Natural killer cell (primary cell): Measurements from ENCODE around the gene TRUB2. TPM values are rescaled to one million over a fixed set of nuclear protein-coding genes. Genes with fewer than 3 reads are reported as not detected.
A peak's percentile ranks its signal among the peaks of the same experiment; 100 is the strongest.

Experiments
- ATAC-seq, 3 donors: fragments of 150-1000 bp in 2 of 3; fragments of 200-7000 bp in 1 of 3; cut with Tn5 transposase; 1 replicate in 1 of 3; 2 replicates in 2 of 3; pipeline ENCODE4 v1.10.0; 2021; ENCODE audit warnings: mild to moderate bottlenecking in 2 of 3, moderate library complexity in 2 of 3
- DNase-seq, 2 donors: peaks; one replicate each; pipeline versions ENCODE4 v3.0.0 to v3.0.0-alpha.2; 2013 to 2021; ENCODE audit warnings: mixed read lengths in 1 of 2
- H3K27ac ChIP-seq: one replicate; pipeline ENCODE4 v1.5.1; 2013; ENCODE audit warnings: mild to moderate bottlenecking, low read length
- H3K27me3 ChIP-seq: one replicate; pipeline ENCODE4 v1.6.1; 2013; ENCODE audit warnings: low read length; ENCODE audit not compliant: control insufficient read depth, insufficient read depth
- H3K36me3 ChIP-seq: one replicate; pipeline ENCODE4 v1.6.1; 2013; ENCODE audit warnings: low read length; ENCODE audit not compliant: control insufficient read depth, insufficient read depth
- H3K4me1 ChIP-seq: one replicate; pipeline ENCODE4 v1.6.1; 2013; ENCODE audit warnings: low read length; ENCODE audit not compliant: control insufficient read depth, insufficient read depth
- H3K4me3 ChIP-seq: one replicate; pipeline ENCODE4 v1.5.1; 2013; ENCODE audit warnings: low read length
- H3K9me3 ChIP-seq: one replicate; pipeline ENCODE4 v1.6.1; 2013; ENCODE audit warnings: low read length; ENCODE audit not compliant: control insufficient read depth, insufficient read depth
- H3K27ac Mint-ChIP-seq, 2 donors: one replicate each; pipeline ENCODE4 v1.8.0; 2022; ENCODE audit warnings: mild to moderate bottlenecking in 2 of 2, mixed read lengths in 2 of 2, moderate library complexity in 1 of 2
- H3K27me3 Mint-ChIP-seq, 2 donors: one replicate each; pipeline ENCODE4 v1.8.0; 2022; ENCODE audit warnings: low read depth in 2 of 2, mixed read lengths in 2 of 2
- H3K36me3 Mint-ChIP-seq: one replicate; pipeline ENCODE4 v1.8.0; 2022; ENCODE audit warnings: mixed read lengths
- H3K4me1 Mint-ChIP-seq, 2 donors: one replicate each; pipeline ENCODE4 v1.8.0; 2022; ENCODE audit warnings: mixed read lengths in 2 of 2
- H3K4me3 Mint-ChIP-seq: one replicate; pipeline ENCODE4 v1.8.0; 2022; ENCODE audit warnings: mild to moderate bottlenecking, moderate library complexity, mixed read lengths
- H3K9me3 Mint-ChIP-seq, 2 donors: one replicate each; pipeline ENCODE4 v1.8.0; 2022; ENCODE audit warnings: mixed read lengths in 2 of 2
- WGBS: methylation state at CpG from one replicate; pipeline ENCODE4 v1.1.7; 2013; ENCODE audit warnings: missing lambda C conversion rate; ENCODE audit not compliant: insufficient coverage; 5-methylcytosine and 5-hydroxymethylcytosine counted together
- intact Hi-C: fragments of 100-400 bp; cut with micrococcal nuclease; formaldehyde crosslinking; loops from one replicate; pipeline ENCODE4 v1.14.2; 2022
- total RNA-seq, 4 donors: library from RNA; stranded (reverse); fragments of 120-200 nt in 1 of 4; gene quantifications; one replicate each; pipeline versions ENCODE4 v1.2.3 to v1.2.4, GENCODE V29; 2013 to 2022
- TF ChIP-seq, protein P1 (sequence below): fragments of 200-600 bp; IDR thresholded peaks from one replicate; pipeline ENCODE4 v1.8.0; 2022; ENCODE audit warnings: antibody characterized with exemption

Gene TRUB2
- total RNA-seq, 3 donors from 2014 or later (not counting 1 experiment from before 2014, with no cell fraction given), result 8.8 to 12.0 (median 11.3) TPM

DNA sequence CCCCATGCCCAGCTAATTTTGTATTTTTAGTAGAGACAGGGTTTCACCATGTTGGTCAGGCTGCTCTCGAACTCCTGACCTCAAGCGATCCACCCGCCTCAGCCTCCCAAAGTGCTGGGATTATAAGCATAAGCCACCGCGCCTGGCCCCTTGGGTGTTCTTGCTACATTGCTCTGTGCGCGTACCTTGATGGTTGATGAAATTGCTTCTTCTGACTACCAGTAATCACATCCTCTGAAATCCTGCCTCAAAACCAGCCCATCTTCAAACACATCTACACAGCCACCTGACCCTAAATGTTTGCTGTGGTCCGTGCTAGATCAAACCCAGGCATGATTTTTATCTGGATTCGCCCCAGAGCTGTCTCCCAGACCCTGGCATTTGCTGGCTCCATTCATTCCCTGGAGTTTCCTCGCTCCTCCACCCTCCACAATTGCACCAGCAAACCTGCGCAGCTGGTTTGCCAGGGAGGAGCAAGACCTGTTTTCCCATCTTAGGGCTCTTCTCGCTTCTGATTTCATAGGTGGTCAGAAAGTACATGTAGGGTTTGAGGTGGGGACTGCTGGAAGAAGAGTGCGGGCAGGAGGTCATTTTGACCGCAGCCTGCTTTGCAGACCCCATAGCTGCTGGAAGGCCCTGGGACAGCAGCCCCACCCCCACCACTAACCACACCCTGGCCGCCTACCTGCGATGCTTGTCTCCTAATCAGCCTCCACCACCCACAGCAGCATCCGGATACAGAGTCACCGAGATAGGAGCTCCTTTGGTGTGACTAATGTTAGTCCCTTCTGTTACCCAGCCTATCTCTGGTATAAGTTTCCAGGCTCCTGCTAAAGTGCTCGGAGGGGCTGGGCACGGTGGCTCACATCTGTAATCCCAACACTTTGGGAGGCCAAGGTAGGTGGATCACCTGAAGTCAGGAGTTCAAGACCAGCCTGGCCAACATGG is 23.4 kb downstream of the TRUB2 start:
- Mint-ChIP-seq H3K27ac (no peak overlapping the region), H3K9me3 (no peaks in the 10 kb centered on the region), H3K4me3 (no peak overlapping the region), H3K4me1 (no peaks in the 10 kb centered on the region), H3K27me3 (no peaks in the 10 kb centered on the region), H3K36me3 (no peaks in the 10 kb centered on the region)
- H3K27me3 ChIP-seq, result no peaks in the 10 kb centered on the region
- H3K27ac ChIP-seq, result no peak overlapping the region
- no peaks in the 10 kb centered on the region for H3K36me3 ChIP-seq
- 92% methylated on average over 19 of the region's 20 CpGs for WGBS
- no peak overlapping the region for H3K4me3 ChIP-seq
- peak in 1 of 2 donors; percentile 1 for DNase-seq
- H3K9me3 ChIP-seq, result no peaks in the 10 kb centered on the region
- intact Hi-C loops, result no loop called here
- TF ChIP-seq, protein P1, sequence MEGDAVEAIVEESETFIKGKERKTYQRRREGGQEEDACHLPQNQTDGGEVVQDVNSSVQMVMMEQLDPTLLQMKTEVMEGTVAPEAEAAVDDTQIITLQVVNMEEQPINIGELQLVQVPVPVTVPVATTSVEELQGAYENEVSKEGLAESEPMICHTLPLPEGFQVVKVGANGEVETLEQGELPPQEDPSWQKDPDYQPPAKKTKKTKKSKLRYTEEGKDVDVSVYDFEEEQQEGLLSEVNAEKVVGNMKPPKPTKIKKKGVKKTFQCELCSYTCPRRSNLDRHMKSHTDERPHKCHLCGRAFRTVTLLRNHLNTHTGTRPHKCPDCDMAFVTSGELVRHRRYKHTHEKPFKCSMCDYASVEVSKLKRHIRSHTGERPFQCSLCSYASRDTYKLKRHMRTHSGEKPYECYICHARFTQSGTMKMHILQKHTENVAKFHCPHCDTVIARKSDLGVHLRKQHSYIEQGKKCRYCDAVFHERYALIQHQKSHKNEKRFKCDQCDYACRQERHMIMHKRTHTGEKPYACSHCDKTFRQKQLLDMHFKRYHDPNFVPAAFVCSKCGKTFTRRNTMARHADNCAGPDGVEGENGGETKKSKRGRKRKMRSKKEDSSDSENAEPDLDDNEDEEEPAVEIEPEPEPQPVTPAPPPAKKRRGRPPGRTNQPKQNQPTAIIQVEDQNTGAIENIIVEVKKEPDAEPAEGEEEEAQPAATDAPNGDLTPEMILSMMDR, result no peak
- ATAC-seq, result no peak
- H3K4me1 ChIP-seq, result peaks cover 16% of the 10 kb centered on the region

DNA sequence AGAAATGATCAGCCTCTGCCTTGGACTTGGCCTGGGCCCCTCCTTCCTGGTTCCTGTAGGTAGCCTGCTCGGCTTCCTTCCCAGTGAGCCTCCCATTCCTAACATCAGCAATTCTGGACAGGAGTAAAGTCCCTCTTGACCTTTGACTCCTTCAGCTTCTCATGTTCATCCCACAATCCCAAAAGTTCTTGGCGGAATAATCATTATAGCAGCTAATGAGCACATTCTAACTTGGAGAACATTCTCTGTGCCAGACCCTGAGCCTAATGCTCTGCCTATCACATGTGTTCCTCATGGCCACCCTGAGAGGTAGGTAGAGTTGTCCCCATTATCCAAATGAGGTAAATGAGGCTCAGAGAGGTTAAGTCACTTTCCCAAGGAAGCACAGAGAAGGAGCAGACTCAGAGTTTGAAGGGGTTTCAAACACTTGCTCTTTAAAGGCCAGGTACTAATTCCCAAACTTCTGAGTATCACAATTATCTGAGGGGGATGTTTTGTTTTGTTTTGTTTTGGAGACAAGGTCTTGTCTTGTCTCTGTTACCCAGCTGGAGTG is 24.9 kb downstream of the TRUB2 start:
- H3K27ac ChIP-seq, result no peak overlapping the region
- no peak for DNase-seq
- no peaks in the 10 kb centered on the region for H3K36me3 ChIP-seq
- no peak overlapping the region for H3K27ac Mint-ChIP-seq
- no peaks in the 10 kb centered on the region for H3K27me3 ChIP-seq
- no peaks in the 10 kb centered on the region for H3K27me3 Mint-ChIP-seq
- no peak for ATAC-seq
- 98% methylated on average over 2 of the region's 2 CpGs for WGBS
- H3K4me3 ChIP-seq, result no peak overlapping the region
- TF ChIP-seq, protein P1, result no peak
- H3K4me1 Mint-ChIP-seq, result no peaks in the 10 kb centered on the region
- intact Hi-C loops, result no loop called here
- no peaks in the 10 kb centered on the region for H3K9me3 Mint-ChIP-seq
- no peaks in the 10 kb centered on the region for H3K9me3 ChIP-seq
- H3K4me1 ChIP-seq, result peaks cover 16% of the 10 kb centered on the region
- no peak overlapping the region for H3K4me3 Mint-ChIP-seq
- H3K36me3 Mint-ChIP-seq, result no peaks in the 10 kb centered on the region

DNA sequence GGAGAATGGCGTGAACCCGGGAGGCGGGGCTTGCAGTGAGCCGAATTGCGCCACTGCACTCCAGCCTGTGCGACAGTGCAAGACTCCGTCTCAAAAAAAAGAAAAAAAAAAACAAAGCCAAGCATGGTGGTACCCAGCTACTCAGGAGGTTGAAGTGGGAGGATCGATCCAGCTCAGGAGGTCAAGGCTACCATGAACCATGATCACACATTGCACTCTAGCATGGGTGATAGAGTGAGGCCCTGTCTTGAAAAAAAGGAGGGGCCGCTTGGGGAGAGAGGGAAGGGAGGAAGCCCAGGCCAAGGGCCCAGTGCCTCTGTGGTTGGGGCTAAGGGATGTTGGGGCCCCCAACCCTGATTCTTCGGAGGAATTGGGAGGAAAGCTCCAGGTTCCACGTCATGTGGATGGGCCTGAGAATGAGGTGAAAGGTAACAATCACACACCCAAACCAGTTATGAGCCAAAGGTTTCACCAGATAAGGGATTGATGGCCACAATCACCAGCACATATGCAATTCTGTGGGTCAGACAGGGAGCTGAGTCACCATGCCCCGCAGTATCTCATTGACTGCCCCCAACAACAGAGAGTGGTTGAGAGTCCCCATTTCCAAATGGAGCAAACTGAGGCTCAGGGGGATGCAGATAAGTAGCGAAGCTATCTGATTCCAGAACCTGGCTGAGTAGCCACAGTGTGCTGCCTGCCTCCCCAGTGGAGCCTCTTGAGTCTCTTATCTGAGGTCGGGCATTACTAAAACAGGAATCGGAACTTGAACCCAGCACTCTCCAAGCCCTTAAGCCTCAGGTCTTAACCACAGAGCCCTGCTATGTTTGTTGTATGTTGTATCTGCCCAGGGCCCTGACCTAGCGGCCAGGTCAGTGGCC is 25.7 kb downstream of the TRUB2 start:
- no peaks in the 10 kb centered on the region for H3K9me3 ChIP-seq

More for the DNA sequence above, 25.7 kb downstream of the TRUB2 start:
- Mint-ChIP-seq H3K27ac (no peak overlapping the region), H3K36me3 (no peaks in the 10 kb centered on the region), H3K9me3 (no peaks in the 10 kb centered on the region), H3K4me3 (no peak overlapping the region), H3K4me1 (no peaks in the 10 kb centered on the region), H3K27me3 (no peaks in the 10 kb centered on the region)
- Histone ChIP-seq H3K27ac (no peak overlapping the region), H3K27me3 (no peaks in the 10 kb centered on the region), H3K4me3 (no peak overlapping the region), H3K4me1 (peaks cover 16% of the 10 kb centered on the region), H3K36me3 (no peaks in the 10 kb centered on the region)
- ATAC-seq (no peak), DNase-seq (no peak)
- WGBS, result 91% methylated on average over 14 of the region's 16 CpGs
- intact Hi-C loops, result no loop called here
- TF ChIP-seq, protein P1, result no peak
